GM12878 (cell line): ENCODE data around the gene POLD2. TPM values are rescaled to one million over a fixed set of nuclear protein-coding genes. Genes with fewer than 3 reads are reported as not detected.

Source experiments
- ATAC-seq: fragments of 200-7000 bp; cut with Tn5 transposase; 3 replicates; pipeline ENCODE4 v1.9.1; 2020; ENCODE audit warnings: mild to moderate bottlenecking, moderate library complexity
- BruUV-seq: library from RNA; stranded (reverse); fragments of 400-500 nt; replicated peaks from 2 replicates; lab custom pipeline; 2021; lab: Mats Ljungman, UMichigan
- CTCF ChIA-PET: fragments of 300-600 bp; sonication (Branson Sonifier 250); formaldehyde crosslinking; extraction: SDS; loops from one replicate; lab custom pipeline; 2021; ENCODE audit warnings: inconsistent platforms; lab: Yijun Ruan, JAX
- POLR2A ChIA-PET: fragments of 350-600 bp; formaldehyde crosslinking; extraction: SDS; loops from one replicate; lab custom pipeline; 2021; ENCODE audit warnings: inconsistent platforms; lab: Charles Lee
- RAD21 ChIA-PET: fragments of 300-600 bp; sonication (Branson Sonifier 250); formaldehyde crosslinking; loops from one replicate; lab custom pipeline; 2023; ENCODE audit warnings: antibody characterized with exemption; ENCODE audit not compliant: unreplicated experiment; lab: Charles Lee
- SMC1A ChIA-PET: fragments of 300-600 bp; sonication (Branson Sonifier 250); formaldehyde crosslinking; loops from one replicate; lab custom pipeline; 2023; ENCODE audit not compliant: unreplicated experiment, uncharacterized antibody; lab: Charles Lee
- DNase-seq: peaks from one replicate; pipeline ENCODE4 v3.0.0-alpha.2; 2011; ENCODE audit warnings: low read depth, low spot score
- FAIRE-seq: peaks from 3 replicates; lab custom pipeline; 2011; peaks lifted over from hg19 to GRCh38; lab: Jason Lieb, UNC
- H2AFZ ChIP-seq: 2 replicates; pipeline ENCODE4 v1.6.0; 2011; ENCODE audit warnings: low read depth, low read length, control low read depth; ENCODE audit not compliant: control insufficient read depth
- H3K27ac ChIP-seq: 2 replicates; pipeline ENCODE4 v1.5.1; 2011; ENCODE audit warnings: control low read depth; ENCODE audit not compliant: control insufficient read depth, insufficient read depth
- H3K27me3 ChIP-seq, 2 experiments: replicated peaks in 1 of 2; 2 replicates each; pipeline versions ENCODE4 v1.6.0 to v1.6.1; 2011; ENCODE audit warnings: low read length in 1 of 2; ENCODE audit not compliant: control insufficient read depth in 2 of 2, insufficient read depth in 2 of 2
- H3K36me3 ChIP-seq, 2 experiments: 2 replicates each; pipeline ENCODE4 v1.5.1; 2011; ENCODE audit warnings: low read length in 1 of 2; ENCODE audit not compliant: control insufficient read depth in 2 of 2, insufficient read depth in 2 of 2
- H3K4me1 ChIP-seq: 2 replicates; pipeline ENCODE4 v1.6.1; 2011; ENCODE audit warnings: mild to moderate bottlenecking, low read length, moderate library complexity, mixed read lengths; ENCODE audit not compliant: control insufficient read depth, insufficient read depth
- H3K4me2 ChIP-seq: 2 replicates; pipeline ENCODE4 v1.6.0; 2011; ENCODE audit warnings: control low read depth; ENCODE audit not compliant: control insufficient read depth, insufficient read depth
- H3K4me3 ChIP-seq: fragments of 200-600 bp; sonication (generic); 2 replicates; pipeline ENCODE4 v1.5.1; 2016
- H3K79me2 ChIP-seq: 2 replicates; pipeline ENCODE4 v1.6.0; 2011; ENCODE audit warnings: low read length; ENCODE audit not compliant: control insufficient read depth, insufficient read depth
- H3K9ac ChIP-seq: 2 replicates; pipeline ENCODE4 v1.8.0; 2011; ENCODE audit warnings: low read length, control low read depth, mixed read lengths; ENCODE audit not compliant: control insufficient read depth, insufficient read depth
- H3K9me3 ChIP-seq: replicated peaks from 3 replicates; pipeline ENCODE4 v1.5.1; 2011; ENCODE audit warnings: mild to moderate bottlenecking, low read length; ENCODE audit not compliant: control insufficient read depth, insufficient read depth
- H4K20me1 ChIP-seq: 2 replicates; pipeline ENCODE4 v1.6.0; 2011; ENCODE audit not compliant: control insufficient read depth, insufficient read depth
- CBX5 ChIP-seq: sonication (generic); IDR thresholded peaks from 2 replicates; pipeline ENCODE4 v1.6.1; 2016; ENCODE audit warnings: low read depth, moderate library complexity, mild to moderate bottlenecking, inconsistent platforms
- EGR1 ChIP-seq, 2 experiments: IDR thresholded peaks; 1 replicate in 1 of 2; 2 replicates in 1 of 2; pipeline ENCODE4 v1.6.1; 2011 to 2012; ENCODE audit warnings: low read depth in 2 of 2, low read length in 2 of 2, borderline replicate concordance in 1 of 2, mild to moderate bottlenecking in 1 of 2, moderate library complexity in 1 of 2
- ETV6 ChIP-seq, 2 experiments: fragments of 450-650 bp in 1 of 2; IDR thresholded peaks in 1 of 2; conservative IDR thresholded peaks in 1 of 2; 2 replicates each; pipeline ENCODE4 v1.6.1; 2014; ENCODE audit warnings: antibody characterized with exemption in 1 of 2, borderline replicate concordance in 1 of 2, low read depth in 1 of 2, mild to moderate bottlenecking in 1 of 2, moderate library complexity in 1 of 2
- IKZF2 ChIP-seq, 2 experiments: fragments of 450-650 bp; IDR thresholded peaks; 2 replicates each; pipeline ENCODE4 v1.6.1; 2017; ENCODE audit warnings: mild to moderate bottlenecking in 2 of 2, moderate library complexity in 2 of 2
- MTA2 ChIP-seq: fragments of 450-650 bp; IDR thresholded peaks from 2 replicates; pipeline ENCODE4 v1.6.1; 2016; ENCODE audit warnings: low read depth, mild to moderate bottlenecking, moderate library complexity
- NR2F1 ChIP-seq: fragments of 450-650 bp; conservative IDR thresholded peaks from 2 replicates; pipeline ENCODE4 v1.6.1; 2017; ENCODE audit warnings: mild to moderate bottlenecking
- POLR2AphosphoS2 ChIP-seq: IDR thresholded peaks from 2 replicates; pipeline ENCODE4 v1.6.1; 2011; ENCODE audit warnings: low read depth, mild to moderate bottlenecking, low read length, improper control_type of control experiment, moderate library complexity
- POLR2AphosphoS5 ChIP-seq: IDR thresholded peaks from 2 replicates; pipeline ENCODE4 v1.6.1; 2011; ENCODE audit warnings: mild to moderate bottlenecking, low read length, inconsistent platforms
- RAD21 ChIP-seq: IDR thresholded peaks from 2 replicates; pipeline ENCODE4 v1.6.1; 2011; ENCODE audit warnings: mild to moderate bottlenecking, low read depth, low read length, moderate library complexity; ENCODE audit not compliant: insufficient read depth
- RAD51 ChIP-seq: fragments of 450-650 bp; IDR thresholded peaks from 2 replicates; pipeline ENCODE4 v1.6.1; 2016; ENCODE audit warnings: moderate library complexity, mild to moderate bottlenecking, inconsistent platforms
- RB1 ChIP-seq: fragments of 450-650 bp; formaldehyde crosslinking; IDR thresholded peaks from 2 replicates; pipeline ENCODE4 v1.6.1; 2017; ENCODE audit warnings: mild to moderate bottlenecking, borderline replicate concordance
- RCOR1 ChIP-seq: conservative IDR thresholded peaks from 2 replicates; pipeline ENCODE4 v1.6.1; 2012; ENCODE audit warnings: low read depth, low read length, improper control_type of control experiment
- TBL1XR1 ChIP-seq: IDR thresholded peaks from 2 replicates; pipeline ENCODE4 v1.6.1; 2012; ENCODE audit warnings: low read depth, low read length, improper control_type of control experiment
- YY1 ChIP-seq: IDR thresholded peaks from 2 replicates; pipeline ENCODE4 v1.6.1; 2011; ENCODE audit warnings: low read depth, mild to moderate bottlenecking, low read length
- WGBS: methylation state at CpG from one replicate; pipeline ENCODE4 v1.1.6; 2016; ENCODE audit warnings: low lambda C conversion rate; ENCODE audit not compliant: insufficient replicate concordance, insufficient coverage; ENCODE audit errors: missing lambda C conversion rate; 5-methylcytosine and 5-hydroxymethylcytosine counted together
- in situ Hi-C: fragments of 300-500 bp; cut with MboI; formaldehyde crosslinking; loops from 9 replicates; pipeline ENCODE4 v1.14.3; 2018; ENCODE audit warnings: mixed read lengths
- intact Hi-C: fragments of 100-400 bp; cut with micrococcal nuclease; formaldehyde crosslinking; loops from one replicate; pipeline ENCODE4 v1.14.2; 2022; ENCODE audit not compliant: unreplicated experiment
- polyA plus RNA-seq, 11 experiments: library from polyadenylated mRNA; depleted of rRNA in 4 of 11; unstranded in 6 of 11; stranded (reverse) in 5 of 11; fragments of >200 nt; fragmentation: Nextera tagmentation in 4 of 11; fragmentation: Illumina TruSeq in 1 of 11; extraction: Ambion mirVana in 4 of 11; extraction: Trizol in 1 of 11; gene quantifications; 1 replicate in 1 of 11; 2 replicates in 10 of 11; pipeline versions ENCODE4 v1.2.1 to v1.2.3, GENCODE V29; 2011 to 2016; ENCODE audit warnings: inconsistent platforms in 2 of 11, missing spikeins in 2 of 11, low read depth in 1 of 11
- total RNA-seq, 4 experiments: library from RNA; depleted of rRNA in 3 of 4; stranded (reverse); fragments of >200 nt in 3 of 4; fragmentation: Illumina TruSeq in 1 of 4; extraction: Trizol in 1 of 4; gene quantifications; 2 replicates each; pipeline versions ENCODE4 v1.2.1 to v1.2.3, GENCODE V29; 2013 to 2021
- TF ChIP-seq, protein P1 (sequence below): IDR thresholded peaks from 2 replicates; pipeline ENCODE4 v1.6.1; 2012; ENCODE audit warnings: low read depth, low read length, improper control_type of control experiment
- TF ChIP-seq, protein P2 (sequence below): fragments of 150-350 bp; IDR thresholded peaks from 2 replicates; pipeline ENCODE4 v1.6.1; 2014; ENCODE audit warnings: mild to moderate bottlenecking, low read depth, low read length
- TF ChIP-seq, protein P3 (sequence below): fragments of 450-650 bp; IDR thresholded peaks from 2 replicates; pipeline ENCODE4 v1.6.1; 2016; ENCODE audit warnings: mild to moderate bottlenecking

Gene POLD2
- total and polyA plus RNA-seq, 10 of the 15 experiments (the other 5 are each of a cell fraction or from before 2014, with no cell fraction given): 19.1 to 287 (median 169) TPM

DNA sequence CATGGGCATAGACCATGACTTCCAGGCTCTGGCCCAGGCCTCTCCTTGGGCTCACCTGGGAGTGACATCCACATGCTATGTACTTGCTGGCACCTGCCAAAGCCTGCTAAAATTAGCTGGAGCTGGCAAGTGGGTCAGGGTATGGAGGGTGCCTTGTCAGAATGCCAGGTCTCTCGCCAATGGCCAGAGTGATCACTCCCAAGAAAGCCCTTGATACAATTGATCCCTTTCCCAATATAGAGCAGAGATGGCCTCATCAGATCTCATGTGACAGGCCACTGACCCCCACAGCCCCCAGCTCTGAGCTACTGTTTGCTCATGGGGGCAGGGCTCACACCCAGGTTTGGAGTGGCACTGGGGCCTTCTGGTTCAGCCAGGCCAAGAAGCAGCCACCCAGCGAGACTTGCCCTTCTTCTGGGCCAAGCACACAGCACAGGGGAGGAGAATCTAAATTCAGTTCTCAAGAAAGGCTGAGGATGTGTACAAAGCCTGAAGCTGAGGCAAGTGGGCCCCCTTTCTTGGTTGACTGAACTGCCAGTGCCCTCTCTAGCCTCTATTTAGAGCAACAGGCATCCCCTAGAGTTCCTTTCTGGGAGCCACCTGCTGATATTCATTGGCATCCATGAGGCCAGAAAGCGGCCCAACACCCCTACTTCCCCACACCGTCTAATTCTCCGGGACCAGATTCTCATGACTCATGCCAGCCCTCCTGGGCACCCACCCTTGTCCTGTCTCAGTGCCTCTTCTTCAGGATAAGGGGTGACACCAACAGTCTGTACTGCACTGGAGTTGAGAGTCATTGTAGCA, 36.7 kb upstream of the POLD2 start:
- no peaks in the 10 kb centered on the region for H3K79me2 ChIP-seq
- DNase-seq (no peak), ATAC-seq (no peak), FAIRE-seq (no peak)
- no peaks in the 10 kb centered on the region; a peak in 2 of 4 replicates for H3K27me3 ChIP-seq
- H3K36me3 ChIP-seq: no peaks in the 10 kb centered on the region
- H3K4me3 ChIP-seq: no peak overlapping the region
- ChIA-PET RAD21 (no interaction called here), POLR2A (no interaction called here), SMC1A (no interaction called here), CTCF (no interaction called here)
- 43% methylated on average over 5 of the region's 5 CpGs for WGBS
- in situ Hi-C loops (no loop called here), intact Hi-C loops (no loop called here)
- H3K4me1 ChIP-seq: no peaks in the 10 kb centered on the region
- no TSS peak for BruUV-seq
- no peak overlapping the region for H3K27ac ChIP-seq
- H3K4me2 ChIP-seq: no peak overlapping the region
- no peak overlapping the region for H2AFZ ChIP-seq
- no peaks in the 10 kb centered on the region for H4K20me1 ChIP-seq
- H3K9me3 ChIP-seq: no peaks in the 10 kb centered on the region
- H3K9ac ChIP-seq: no peak overlapping the region
- TF ChIP-seq RCOR1: no peak
- no peak for TF ChIP-seq MTA2
- TF ChIP-seq RB1: no peak
- no peak for TF ChIP-seq IKZF2 (IDR thresholded peaks at IDR 0.05)
- no peak for TF ChIP-seq NR2F1
- no peak for TF ChIP-seq RAD21
- TF ChIP-seq TBL1XR1: no peak
- TF ChIP-seq YY1: no peak
- TF ChIP-seq, protein P1, sequence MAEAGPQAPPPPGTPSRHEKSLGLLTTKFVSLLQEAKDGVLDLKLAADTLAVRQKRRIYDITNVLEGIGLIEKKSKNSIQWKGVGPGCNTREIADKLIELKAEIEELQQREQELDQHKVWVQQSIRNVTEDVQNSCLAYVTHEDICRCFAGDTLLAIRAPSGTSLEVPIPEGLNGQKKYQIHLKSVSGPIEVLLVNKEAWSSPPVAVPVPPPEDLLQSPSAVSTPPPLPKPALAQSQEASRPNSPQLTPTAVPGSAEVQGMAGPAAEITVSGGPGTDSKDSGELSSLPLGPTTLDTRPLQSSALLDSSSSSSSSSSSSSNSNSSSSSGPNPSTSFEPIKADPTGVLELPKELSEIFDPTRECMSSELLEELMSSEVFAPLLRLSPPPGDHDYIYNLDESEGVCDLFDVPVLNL: no peak
- TF ChIP-seq, protein P2, sequence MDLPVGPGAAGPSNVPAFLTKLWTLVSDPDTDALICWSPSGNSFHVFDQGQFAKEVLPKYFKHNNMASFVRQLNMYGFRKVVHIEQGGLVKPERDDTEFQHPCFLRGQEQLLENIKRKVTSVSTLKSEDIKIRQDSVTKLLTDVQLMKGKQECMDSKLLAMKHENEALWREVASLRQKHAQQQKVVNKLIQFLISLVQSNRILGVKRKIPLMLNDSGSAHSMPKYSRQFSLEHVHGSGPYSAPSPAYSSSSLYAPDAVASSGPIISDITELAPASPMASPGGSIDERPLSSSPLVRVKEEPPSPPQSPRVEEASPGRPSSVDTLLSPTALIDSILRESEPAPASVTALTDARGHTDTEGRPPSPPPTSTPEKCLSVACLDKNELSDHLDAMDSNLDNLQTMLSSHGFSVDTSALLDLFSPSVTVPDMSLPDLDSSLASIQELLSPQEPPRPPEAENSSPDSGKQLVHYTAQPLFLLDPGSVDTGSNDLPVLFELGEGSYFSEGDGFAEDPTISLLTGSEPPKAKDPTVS: no peak
- TF ChIP-seq POLR2AphosphoS5: no peak
- TF ChIP-seq, protein P3, sequence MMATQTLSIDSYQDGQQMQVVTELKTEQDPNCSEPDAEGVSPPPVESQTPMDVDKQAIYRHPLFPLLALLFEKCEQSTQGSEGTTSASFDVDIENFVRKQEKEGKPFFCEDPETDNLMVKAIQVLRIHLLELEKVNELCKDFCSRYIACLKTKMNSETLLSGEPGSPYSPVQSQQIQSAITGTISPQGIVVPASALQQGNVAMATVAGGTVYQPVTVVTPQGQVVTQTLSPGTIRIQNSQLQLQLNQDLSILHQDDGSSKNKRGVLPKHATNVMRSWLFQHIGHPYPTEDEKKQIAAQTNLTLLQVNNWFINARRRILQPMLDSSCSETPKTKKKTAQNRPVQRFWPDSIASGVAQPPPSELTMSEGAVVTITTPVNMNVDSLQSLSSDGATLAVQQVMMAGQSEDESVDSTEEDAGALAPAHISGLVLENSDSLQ: no peak
- no peak for TF ChIP-seq CBX5
- no peak for TF ChIP-seq EGR1 (IDR thresholded peaks at IDR 0.05; ENCODE audit: borderline replicate concordance in 1 of 2, low read depth in 2 of 2, low read length in 2 of 2)
- TF ChIP-seq ETV6 (conservative IDR thresholded peaks at IDR 0.05 in 1 of 2, IDR thresholded peaks at IDR 0.05 in 1 of 2; ENCODE audit: borderline replicate concordance in 1 of 2, low read depth in 1 of 2): no peak
- TF ChIP-seq RAD51: no peak
- TF ChIP-seq POLR2AphosphoS2: no peak
